Right hindlimb (tissue), 1 donor: ENCODE measurements around the gene YBX2.

Experiments used
- DNase-seq: peaks from one replicate; pipeline ENCODE4 v3.0.0-alpha.2; 2018

Gene YBX2

GRCh38 chr17:7241783-7242716 lies 52.4 kb downstream of the YBX2 start, which contains the start of gene GABARAP:
Gene GABARAP, minus strand, starts transcription at chr17:7242449. Its CDS starts 119 bp downstream, at chr17:7242330.
- peak; percentile 97 for DNase-seq

GRCh38 chr17:7241090-7241733 lies 53.2 kb downstream of the YBX2 start:
- peak; percentile 19 for DNase-seq

- peak; percentile 21 for DNase-seq
Observed at GRCh38 chr17:7240375-7240774, 54.1 kb downstream of the YBX2 start.

- DNase-seq: peak; percentile 100
Observed at GRCh38 chr17:7239091-7240027, 55.1 kb downstream of the YBX2 start, which contains the start of gene PHF23. Gene PHF23, minus strand, starts transcription at chr17:7239457. Its CDS starts 178 bp downstream, at chr17:7239279.

GRCh38 chr17:7238420-7239090 lies 55.9 kb downstream of the YBX2 start:
- peak; percentile 67 for DNase-seq
